ENCODE measurements around the gene CAV1. TPM values are rescaled to one million over a fixed set of nuclear protein-coding genes. Genes with fewer than 3 reads are reported as not detected.

The CAV1 gene
- total RNA-seq, 4 donors from 2014 or later, result 21.7 to 171 (median 86.8) TPM

DNA sequence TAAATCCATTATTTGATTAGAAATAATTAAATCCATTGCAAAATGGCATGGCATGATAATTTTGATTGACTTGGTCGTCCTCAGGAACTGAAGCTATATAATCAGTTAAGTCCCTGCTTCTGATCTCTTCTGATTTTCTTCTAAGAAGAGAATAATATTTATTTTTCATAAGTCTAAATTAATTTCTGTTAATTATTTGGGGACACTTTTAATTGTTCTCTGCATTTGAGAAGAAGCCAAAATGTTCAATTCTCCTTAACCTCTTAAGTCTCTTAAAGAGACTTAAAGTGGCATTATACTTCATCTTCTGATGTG is 67.2 kb downstream of the CAV1 start:
- no peaks in the 10 kb centered on the region for H3K9me3 ChIP-seq
- DNase-seq, result no peak
- intact Hi-C loops (cut with DNase I), result loop anchor here (5.0 kb wide), 1 partner anchor 215 kb away; no protein-coding TSS in a partner anchor
- peak overlapping the region in 1 of 4 donors; percentile 30 for H3K4me3 ChIP-seq
- peaks cover 0 to 34% (median 10%) of the 10 kb centered on the region in 3 donors for H3K4me1 ChIP-seq
- peak in 1 of 6 experiments; percentile 8 for TF ChIP-seq CTCF (IDR thresholded peaks at IDR 0.05)
- TF ChIP-seq POLR2A (IDR thresholded peaks at IDR 0.05), result no peak
- H3K27ac ChIP-seq, result no peak overlapping the region
- no peaks in the 10 kb centered on the region for H3K36me3 ChIP-seq
- 3 to 11% methylated on average over 1 of the region's 1 CpG for WGBS, 2 donors
- H3K27me3 ChIP-seq, result peaks cover 0 to 16% (median 0%) of the 10 kb centered on the region in 4 donors

DNA sequence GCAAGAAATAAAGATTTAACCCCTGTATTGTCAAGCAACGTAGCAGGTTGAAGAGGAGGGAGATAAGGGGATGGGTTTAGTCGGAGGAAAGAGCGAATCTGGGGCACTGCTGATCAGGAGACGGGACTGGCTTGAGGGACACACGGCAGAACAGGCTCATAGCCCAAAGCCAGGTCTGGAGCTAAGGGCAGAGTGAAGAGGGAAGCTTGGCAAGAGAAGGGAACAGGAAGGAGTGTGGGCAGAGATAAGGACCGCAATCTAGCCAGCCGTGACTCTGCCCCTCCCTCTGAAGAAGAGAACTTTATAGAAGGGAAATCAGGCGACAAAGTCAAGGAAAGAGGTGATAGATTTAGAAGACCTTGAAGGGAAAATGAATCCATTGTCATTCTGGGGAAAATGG is 67.6 kb downstream of the CAV1 start:
- WGBS, 2 donors, result 61 to 67% methylated on average over 8 of the region's 8 CpGs
- H3K4me3 ChIP-seq, result peak overlapping the region in 1 of 4 donors; percentile 9

DNA sequence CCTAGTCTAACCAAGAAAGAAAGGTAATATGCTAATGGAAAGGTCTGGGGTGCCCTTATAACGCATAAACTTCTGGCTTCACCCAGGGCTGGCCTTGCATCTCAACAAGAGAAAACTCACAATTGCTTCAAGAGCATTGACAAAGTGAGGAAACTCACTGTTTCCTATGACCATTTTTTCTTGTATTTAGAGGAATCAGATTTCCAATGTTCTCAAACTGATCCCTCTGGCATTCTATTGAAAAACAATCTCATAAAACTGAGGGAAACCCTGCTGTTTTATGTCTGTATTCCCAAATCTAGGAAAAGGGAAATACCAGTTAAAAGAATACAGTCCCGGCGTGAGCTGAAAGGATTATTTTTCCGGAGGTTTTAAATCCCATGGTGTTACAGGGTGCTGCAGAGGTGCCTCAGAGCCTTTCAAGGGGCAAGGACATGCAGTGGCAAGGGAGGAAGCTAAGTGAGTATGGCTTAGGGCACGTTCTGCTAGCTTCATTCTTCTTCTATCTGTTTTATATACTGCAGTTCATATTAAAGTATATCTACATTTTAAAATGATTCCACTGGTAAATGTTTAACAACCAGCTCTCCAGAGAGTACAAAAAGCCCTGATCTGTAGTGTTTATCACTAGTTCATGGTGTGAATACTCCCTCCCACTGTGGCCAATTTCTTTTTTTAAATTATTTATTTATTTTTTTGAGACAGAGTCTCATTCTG is 68.7 kb downstream of the CAV1 start:
- Histone ChIP-seq H3K9me3 (no peaks in the 10 kb centered on the region), H3K4me3 (no peak overlapping the region), H3K4me1 (peaks cover 0 to 28% (median 5%) of the 10 kb centered on the region in 3 donors), H3K27me3 (peaks cover 0 to 16% (median 0%) of the 10 kb centered on the region in 4 donors), H3K36me3 (no peaks in the 10 kb centered on the region), H3K27ac (peak overlapping the region in 1 of 4 donors; percentile 5)
- intact Hi-C loops (cut with DNase I), result loop anchor here (5.0 kb wide), 1 partner anchor 214 kb away; no protein-coding TSS in a partner anchor
- WGBS, 2 donors, result 71 to 75% methylated on average over 5 of the region's 5 CpGs
- no peak for DNase-seq
- no peak for TF ChIP-seq CTCF (IDR thresholded peaks at IDR 0.05)
- TF ChIP-seq POLR2A (IDR thresholded peaks at IDR 0.05), result no peak

More for the DNA sequence above, 67.6 kb downstream of the CAV1 start:
- no peaks in the 10 kb centered on the region for H3K36me3 ChIP-seq
- H3K9me3 ChIP-seq, result no peaks in the 10 kb centered on the region
- peaks cover 0 to 34% (median 10%) of the 10 kb centered on the region in 3 donors for H3K4me1 ChIP-seq
- intact Hi-C loops (cut with DNase I), result loop anchor here (5.0 kb wide), 1 partner anchor 215 kb away; no protein-coding TSS in a partner anchor
- H3K27ac ChIP-seq, result no peak overlapping the region
- peaks cover 0 to 16% (median 0%) of the 10 kb centered on the region in 4 donors for H3K27me3 ChIP-seq
- no peak for DNase-seq
- TF ChIP-seq CTCF (IDR thresholded peaks at IDR 0.05) (no peak), POLR2A (IDR thresholded peaks at IDR 0.05) (no peak)

GRCh38 chr7:116595063-116595462 is 70.2 kb downstream of the CAV1 start:
- TF ChIP-seq CTCF (IDR thresholded peaks at IDR 0.05), result no peak
- TF ChIP-seq POLR2A (IDR thresholded peaks at IDR 0.05), result no peak
- H3K9me3 ChIP-seq, result no peaks in the 10 kb centered on the region
- DNase-seq, result no peak
- peaks cover 0 to 23% (median 3%) of the 10 kb centered on the region in 3 donors for H3K4me1 ChIP-seq
- peaks cover 0 to 16% (median 0%) of the 10 kb centered on the region in 4 donors for H3K27me3 ChIP-seq
- intact Hi-C loops (cut with DNase I), result no loop called here
- no peaks in the 10 kb centered on the region for H3K36me3 ChIP-seq
- WGBS, 2 donors, result 55 to 67% methylated on average over 9 of the region's 9 CpGs
- no peak overlapping the region for H3K4me3 ChIP-seq
- H3K27ac ChIP-seq, result no peak overlapping the region

DNA sequence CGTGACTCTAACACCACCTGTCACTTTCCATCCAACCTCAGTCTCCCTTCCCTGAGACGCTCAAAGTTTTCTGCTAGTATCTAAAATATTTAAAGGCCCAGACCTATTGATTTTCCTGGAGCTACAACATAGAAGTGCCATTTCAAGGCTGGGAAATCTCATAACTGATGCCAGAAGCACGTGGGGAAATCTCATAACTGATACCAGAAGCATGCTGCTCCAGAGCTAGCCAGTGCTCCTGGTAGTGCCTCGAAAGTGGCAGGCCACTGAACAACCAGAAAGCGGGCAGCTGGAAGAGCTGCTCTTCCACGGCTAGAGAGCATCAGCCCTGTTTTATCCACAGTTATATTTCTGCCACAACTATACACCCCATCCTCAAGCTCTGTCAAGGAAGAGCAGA is 72.5 kb downstream of the CAV1 start:
- Histone ChIP-seq H3K9me3 (no peaks in the 10 kb centered on the region), H3K27ac (no peak overlapping the region), H3K27me3 (peaks cover 0 to 11% (median 0%) of the 10 kb centered on the region in 4 donors), H3K4me1 (peaks cover 0 to 13% (median 0%) of the 10 kb centered on the region in 3 donors), H3K4me3 (no peak overlapping the region), H3K36me3 (no peaks in the 10 kb centered on the region)
- no peak for DNase-seq
- 85 to 88% methylated on average over 5 to 6 of the region's 6 CpGs for WGBS, 2 donors
- intact Hi-C loops (cut with DNase I), result no loop called here
- TF ChIP-seq POLR2A (IDR thresholded peaks at IDR 0.05) (no peak), CTCF (IDR thresholded peaks at IDR 0.05) (no peak)
